RWPE1 (cell line): ENCODE data around the gene ACSL6.
A peak's percentile ranks its signal among the peaks of the same experiment; 100 is the strongest.

Source experiments
- CTCF ChIA-PET: fragments of 350-600 bp; sonication (Branson Sonifier 250); formaldehyde crosslinking; extraction: SDS; loops from one replicate; lab custom pipeline; 2021; lab: Yijun Ruan, JAX
- POLR2A ChIA-PET: fragments of 400-600 bp; formaldehyde crosslinking; extraction: SDS; loops from one replicate; lab custom pipeline; 2020; ENCODE audit warnings: antibody characterized with exemption; ENCODE audit not compliant: low non-redundant PET; lab: Yijun Ruan, JAX
- DNase-seq: peaks from one replicate; pipeline ENCODE4 v3.0.0; 2012; ENCODE audit warnings: low spot score
- H3K27ac ChIP-seq: fragments of 450-650 bp; 2 replicates; pipeline ENCODE4 v1.5.1; 2017
- CTCF ChIP-seq: fragments of 450-650 bp; conservative IDR thresholded peaks from 2 replicates; pipeline ENCODE4 v1.5.1; 2017; ENCODE audit warnings: low read depth, mild to moderate bottlenecking

The ACSL6 gene

GRCh38 chr5:132012371-132013005, 1.0 kb upstream of the ACSL6 start:
- peak; percentile 40 for DNase-seq
- TF ChIP-seq CTCF: no peak
- CTCF ChIA-PET: interaction anchor here (0.8 kb wide), 1 partner anchor 423 kb away, joined by 3 read pairs; no protein-coding TSS in a partner anchor
- no peak overlapping the region; the same call in 1 of the 2 replicates for H3K27ac ChIP-seq
- POLR2A ChIA-PET: no interaction called here

DNA sequence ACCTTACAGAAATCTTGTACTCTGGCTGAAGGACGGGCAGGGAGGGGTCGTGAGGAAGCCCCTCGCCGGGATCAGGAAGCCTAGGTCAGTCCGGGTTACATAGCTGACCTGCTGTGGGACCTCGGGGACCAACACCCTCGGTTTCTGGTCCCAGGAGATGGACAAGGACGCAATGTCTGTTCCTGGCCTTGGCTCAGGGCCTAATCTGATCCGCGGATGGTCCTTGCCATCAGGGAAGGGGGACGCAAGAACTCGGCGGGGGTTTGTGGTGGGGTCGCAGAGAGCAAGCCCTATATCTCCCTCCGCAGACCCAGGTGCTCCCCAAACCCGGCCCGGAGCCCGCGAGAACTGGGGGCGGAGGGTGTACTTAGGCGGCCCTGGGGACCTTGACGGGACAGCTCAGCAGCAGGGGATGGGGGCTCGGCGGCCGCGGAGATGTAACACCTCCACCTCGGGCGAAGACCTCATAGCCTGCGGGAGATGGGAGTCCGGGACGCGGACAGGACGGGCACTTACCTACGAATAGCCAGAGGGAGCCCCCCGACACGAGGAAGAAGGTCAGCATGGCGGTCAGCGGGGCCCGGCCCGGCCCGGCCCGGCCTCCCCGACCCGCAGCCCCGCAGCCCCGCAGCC, 353 bp downstream of the ACSL6 start:
- DNase-seq: no peak
- CTCF ChIA-PET: no interaction called here
- no peak overlapping the region for H3K27ac ChIP-seq
- no peak for TF ChIP-seq CTCF
- POLR2A ChIA-PET: no interaction called here

GRCh38 chr5:132010645-132010988, 841 bp downstream of the ACSL6 start:
- CTCF ChIA-PET: interaction anchor here (1.0 kb wide), 1 partner anchor 421 kb away, joined by 6 read pairs; no protein-coding TSS in a partner anchor
- no peak for DNase-seq
- no peak for TF ChIP-seq CTCF
- no peak overlapping the region for H3K27ac ChIP-seq
- POLR2A ChIA-PET: no interaction called here

GRCh38 chr5:132009706-132010405, 1.6 kb downstream of the ACSL6 start:
- DNase-seq: no peak
- no peak for TF ChIP-seq CTCF
- H3K27ac ChIP-seq: no peak overlapping the region
- CTCF ChIA-PET: interaction anchor here (1.0 to 2.5 kb wide), 3 partner anchors 53 to 420 kb away, joined by 3 to 15 read pairs (median 6); no protein-coding TSS in a partner anchor
- POLR2A ChIA-PET: no interaction called here

- ChIA-PET CTCF (interaction anchor here (1.0 to 2.6 kb wide), 5 partner anchors 12 to 420 kb away, joined by 3 to 35 read pairs (median 6); no protein-coding TSS in a partner anchor), POLR2A (no interaction called here)
- DNase-seq: peak; percentile 62
- no peak for TF ChIP-seq CTCF
- no peak overlapping the region for H3K27ac ChIP-seq
Measured at GRCh38 chr5:132008961-132009680, 2.3 kb downstream of the ACSL6 start.

- DNase-seq: peak; percentile 55
- ChIA-PET CTCF (interaction anchor here (0.6 to 2.6 kb wide), 13 partner anchors 9 to 629 kb away, joined by 3 to 35 read pairs (median 5); no protein-coding TSS in a partner anchor), POLR2A (interaction anchor here (0.9 kb wide), 1 partner anchor 372 kb away, joined by 3 read pairs; no protein-coding TSS in a partner anchor)
- peak; percentile 41 for TF ChIP-seq CTCF
- no peak overlapping the region for H3K27ac ChIP-seq
Measured at GRCh38 chr5:132008163-132008473, 3.3 kb downstream of the ACSL6 start.
